Measurements from ENCODE around the gene APBB1IP.

Gene APBB1IP

GRCh38 chr10:26524161-26524896 is 86.2 kb downstream of the APBB1IP start (continued):
- peak; percentile 74; the same call in 1 of the 2 replicates for TF ChIP-seq TCF7L2 (IDR thresholded peaks at IDR 0.05; ENCODE audit: borderline replicate concordance, low read depth, low read length)
- peak; percentile 46; the same call in 1 of the 2 replicates for TF ChIP-seq ZBTB1 (tag by site-specific recombination; IDR thresholded peaks at IDR 0.05)
- peak; percentile 89 for TF ChIP-seq ATF2 (tag by site-specific recombination; IDR thresholded peaks at IDR 0.05; ENCODE audit: low read depth)
- TF ChIP-seq ZBTB7A (tag by site-specific recombination; IDR thresholded peaks at IDR 0.05; ENCODE audit: low read depth) = no peak
- peak; percentile 87; the same call in 1 of the 2 replicates for TF ChIP-seq ZNF324 (tag by site-specific recombination; IDR thresholded peaks at IDR 0.05)
- no peak for TF ChIP-seq ZNF280C (tag by site-specific recombination; IDR thresholded peaks at IDR 0.05)
- peak; percentile 76 for TF ChIP-seq TSHZ1 (tag by site-specific recombination; IDR thresholded peaks at IDR 0.05; ENCODE audit: borderline replicate concordance)
- TF ChIP-seq ZNF585B (tag by site-specific recombination; IDR thresholded peaks at IDR 0.05) = no peak
- peak; percentile 75; the same call in 1 of the 2 replicates for TF ChIP-seq ZSCAN30 (tag by site-specific recombination; IDR thresholded peaks at IDR 0.05)
- TF ChIP-seq ZEB2 (tag by site-specific recombination; IDR thresholded peaks at IDR 0.05) = peak; percentile 98

GRCh38 chr10:26525586-26525985 is 87.4 kb downstream of the APBB1IP start:
- Histone ChIP-seq H3K4me3 (ENCODE audit: low read depth, low read length) (no peak overlapping the region), H3K9me3 (ENCODE audit: control insufficient read depth, insufficient read depth, low read depth, low read length) (no peaks in the 10 kb centered on the region), H3K4me1 (ENCODE audit: control insufficient read depth, insufficient read depth, low read length) (peaks cover 15% of the 10 kb centered on the region), H3K36me3 (ENCODE audit: control insufficient read depth in 2 of 2, insufficient read depth in 1 of 2, low read length in 2 of 2) (no peaks in the 10 kb centered on the region), H3K27ac (ENCODE audit: extremely low read depth, low read depth, low read length) (no peak overlapping the region; the same call in 1 of the 2 replicates)
- no peak for TF ChIP-seq ZNF146 (tag by site-specific recombination; IDR thresholded peaks at IDR 0.05)
- no peak for TF ChIP-seq ZNF239 (tag by site-specific recombination; IDR thresholded peaks at IDR 0.05)
- 0 out of 2 replicates have a peak, but pooled peaks have one; percentile 32 for TF ChIP-seq ZNF677 (tag by site-specific recombination; IDR thresholded peaks at IDR 0.05)
- ChIA-PET POLR2A (no interaction called here), CTCF (interaction anchor here (1.1 to 1.7 kb wide), 2 partner anchors 14 to 22 kb away, joined by 3 to 6 read pairs; no protein-coding TSS in a partner anchor)

GRCh38 chr10:26527018-26527417 is 88.9 kb downstream of the APBB1IP start:
- Histone ChIP-seq H3K36me3 (ENCODE audit: control insufficient read depth in 2 of 2, insufficient read depth in 1 of 2, low read length in 2 of 2) (no peaks in the 10 kb centered on the region), H3K4me1 (ENCODE audit: control insufficient read depth, insufficient read depth, low read length) (peaks cover 15% of the 10 kb centered on the region), H3K4me3 (ENCODE audit: low read depth, low read length) (no peak overlapping the region), H3K9me3 (ENCODE audit: control insufficient read depth, insufficient read depth, low read depth, low read length) (no peaks in the 10 kb centered on the region), H3K27ac (ENCODE audit: extremely low read depth, low read depth, low read length) (no peak overlapping the region)
- CTCF ChIA-PET = no interaction called here
- POLR2A ChIA-PET = no interaction called here
- TF ChIP-seq ZNF214 (tag by site-specific recombination; IDR thresholded peaks at IDR 0.05; ENCODE audit: borderline replicate concordance) = no peak
- TF ChIP-seq ZNF112 (tag by site-specific recombination; IDR thresholded peaks at IDR 0.05) = no peak
- TF ChIP-seq ZNF571 (tag by site-specific recombination; IDR thresholded peaks at IDR 0.05) = no peak
- no peak for TF ChIP-seq ZNF658 (tag by site-specific recombination; IDR thresholded peaks at IDR 0.05)
- no peak for TF ChIP-seq ZBTB44 (tag by site-specific recombination; IDR thresholded peaks at IDR 0.05)
- TF ChIP-seq ZNF513 (tag by site-specific recombination; IDR thresholded peaks at IDR 0.05) = no peak
- no peak for TF ChIP-seq ZNF221 (tag by site-specific recombination; IDR thresholded peaks at IDR 0.05; ENCODE audit: borderline replicate concordance)

Measured in HEK293 (cell line).